GM03348 (cell line): Measurements from ENCODE around the gene PGAP3.

ENCODE experiments used
- DNase-seq: peaks from one replicate; pipeline ENCODE4 v3.0.0; 2012; ENCODE audit warnings: low spot score

PGAP3 gene

DNA sequence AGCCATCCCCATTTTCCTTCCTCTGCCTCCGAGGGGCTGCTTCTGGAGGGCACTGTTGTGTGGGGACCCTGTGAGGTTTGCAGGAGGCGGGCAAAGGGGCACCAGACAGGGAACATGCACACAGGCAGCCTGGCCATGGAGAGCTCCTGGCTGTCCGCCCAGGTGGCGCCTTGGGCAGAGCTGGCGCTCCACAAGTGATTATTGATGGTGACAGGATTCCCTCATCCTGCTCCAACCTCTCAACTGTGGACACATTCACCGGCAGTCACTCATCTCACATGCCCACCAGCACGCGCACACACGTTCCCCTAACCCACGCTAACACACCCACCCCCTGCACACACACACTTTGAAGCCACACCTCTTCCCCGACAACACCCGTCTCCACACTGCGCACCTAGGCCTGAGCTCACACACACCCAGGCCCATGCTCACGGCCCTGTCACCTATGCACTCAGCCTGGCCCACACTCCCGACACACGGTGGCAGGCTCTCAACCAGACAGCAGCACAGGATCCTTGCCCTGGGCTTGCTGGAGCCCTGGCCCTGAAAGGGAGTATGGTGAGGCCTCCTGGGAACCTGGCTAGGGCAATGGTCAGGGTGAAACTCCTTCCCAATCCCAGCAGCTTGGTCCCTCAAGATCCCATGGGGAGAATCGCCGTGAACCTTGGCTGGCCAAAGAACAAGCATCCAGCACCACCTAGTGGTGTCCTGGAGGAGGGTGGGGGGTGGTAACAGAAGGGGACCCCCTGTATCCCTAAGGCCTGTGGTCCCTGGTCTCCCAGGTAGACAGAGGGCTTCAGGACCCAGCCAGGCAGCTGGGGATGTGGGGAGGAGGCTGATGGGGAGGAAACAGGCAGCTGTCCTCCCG is 16.0 kb downstream of the PGAP3 start:
- DNase-seq, result peak; percentile 64

DNA sequence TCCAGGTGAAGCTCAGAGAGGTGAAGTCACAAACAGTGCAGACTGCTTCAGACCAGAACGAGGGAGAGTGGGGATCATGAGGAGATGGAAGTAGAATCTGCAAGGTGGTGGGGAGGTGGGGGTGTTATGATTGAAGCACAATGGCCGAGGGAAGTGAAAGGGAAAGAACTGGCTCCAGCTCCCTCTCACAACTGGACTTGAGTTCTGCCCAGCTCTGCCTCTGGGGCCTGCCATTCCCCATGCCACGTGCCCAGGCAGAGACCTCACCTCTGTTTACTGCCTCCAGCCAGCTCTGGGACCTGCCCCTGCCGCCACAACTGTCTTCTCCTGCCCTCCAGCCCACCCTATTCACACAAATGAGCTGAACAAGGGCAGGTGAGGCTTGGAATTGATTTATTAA is 17.1 kb downstream of the PGAP3 start:
- DNase-seq, result no peak

- no peak for DNase-seq
Measured at GRCh38 chr17:39669897-39670735, 17.7 kb downstream of the PGAP3 start.

- peak; percentile 72 for DNase-seq
Measured at GRCh38 chr17:39667945-39668924, 19.6 kb downstream of the PGAP3 start, which contains the start of gene PNMT. Gene PNMT, plus strand, starts transcription at chr17:39668453. Its CDS starts 23 bp downstream, at chr17:39668476.

GRCh38 chr17:39667262-39667944 is 20.5 kb downstream of the PGAP3 start:
- no peak for DNase-seq

GRCh38 chr17:39666601-39667261 is 21.1 kb downstream of the PGAP3 start:
- no peak for DNase-seq

GRCh38 chr17:39666231-39666600 is 21.6 kb downstream of the PGAP3 start:
- no peak for DNase-seq

DNA sequence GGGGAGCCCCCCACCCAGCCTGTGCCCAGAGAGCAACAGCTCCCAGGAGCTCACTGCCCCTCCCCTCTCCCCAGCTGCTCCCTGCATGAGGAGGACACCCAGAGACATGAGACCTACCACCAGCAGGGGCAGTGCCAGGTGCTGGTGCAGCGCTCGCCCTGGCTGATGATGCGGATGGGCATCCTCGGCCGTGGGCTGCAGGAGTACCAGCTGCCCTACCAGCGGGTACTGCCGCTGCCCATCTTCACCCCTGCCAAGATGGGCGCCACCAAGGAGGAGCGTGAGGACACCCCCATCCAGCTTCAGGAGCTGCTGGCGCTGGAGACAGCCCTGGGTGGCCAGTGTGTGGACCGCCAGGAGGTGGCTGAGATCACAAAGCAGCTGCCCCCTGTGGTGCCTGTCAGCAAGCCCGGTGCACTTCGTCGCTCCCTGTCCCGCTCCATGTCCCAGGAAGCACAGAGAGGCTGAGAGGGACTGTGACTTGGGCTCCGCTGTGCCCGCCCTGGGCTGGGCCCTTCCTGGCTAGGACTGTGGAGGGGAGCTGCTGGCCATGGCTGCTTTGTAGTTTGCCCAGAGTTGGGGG is 22.1 kb downstream of the PGAP3 start:
- no peak for DNase-seq

GRCh38 chr17:39664581-39665561 is 23.0 kb downstream of the PGAP3 start, which contains the start of gene TCAP:
Gene TCAP, plus strand, starts transcription at chr17:39665349. Its CDS starts 11 bp downstream, at chr17:39665360.
- no peak for DNase-seq

DNA sequence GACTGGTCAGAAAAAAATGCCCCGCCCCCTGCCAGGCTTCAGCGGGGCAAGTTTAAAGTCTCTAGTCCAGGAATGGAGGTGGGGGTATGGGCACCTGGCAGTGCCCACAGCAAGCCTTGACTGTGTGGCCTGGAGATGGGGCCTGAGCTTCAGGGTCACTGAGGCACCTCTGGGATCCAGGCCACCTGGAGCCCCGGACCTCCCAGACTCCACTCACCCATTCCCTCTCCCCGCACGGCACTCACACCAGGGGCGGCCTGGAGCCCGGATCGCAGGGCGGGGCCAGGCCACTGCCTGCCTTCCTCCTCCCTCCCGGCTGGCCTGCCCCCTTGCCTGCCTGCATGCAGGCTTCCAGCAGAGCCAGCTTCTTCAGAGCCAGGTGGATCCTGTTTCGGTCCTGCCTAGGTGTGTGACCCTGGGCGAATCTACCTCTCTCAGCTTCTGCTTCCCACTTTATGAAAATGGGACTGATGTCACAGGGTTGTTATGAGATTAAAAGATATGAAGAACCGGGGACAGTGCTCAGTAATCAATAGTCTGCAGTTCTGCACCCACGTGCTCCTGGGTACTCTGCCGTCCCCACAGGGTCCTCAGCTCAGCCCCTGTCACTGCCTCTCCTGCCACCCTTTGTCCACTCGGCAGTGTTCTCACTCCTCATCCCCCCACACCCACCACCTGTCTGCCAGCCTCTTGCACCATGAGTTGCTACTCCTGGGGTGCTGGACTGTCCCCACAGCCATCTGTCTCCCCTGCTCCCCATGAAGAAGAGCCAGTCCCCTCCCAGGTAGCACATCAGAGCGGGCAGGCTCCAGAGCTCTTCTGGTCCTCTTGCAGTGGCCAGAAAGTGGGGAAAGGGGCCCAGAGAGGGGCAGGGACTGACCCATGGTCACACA is 23.9 kb downstream of the PGAP3 start:
- no peak for DNase-seq

GRCh38 chr17:39663340-39663687 is 24.5 kb downstream of the PGAP3 start:
- no peak for DNase-seq

GRCh38 chr17:39662551-39663339 is 25.1 kb downstream of the PGAP3 start:
- no peak for DNase-seq

DNA sequence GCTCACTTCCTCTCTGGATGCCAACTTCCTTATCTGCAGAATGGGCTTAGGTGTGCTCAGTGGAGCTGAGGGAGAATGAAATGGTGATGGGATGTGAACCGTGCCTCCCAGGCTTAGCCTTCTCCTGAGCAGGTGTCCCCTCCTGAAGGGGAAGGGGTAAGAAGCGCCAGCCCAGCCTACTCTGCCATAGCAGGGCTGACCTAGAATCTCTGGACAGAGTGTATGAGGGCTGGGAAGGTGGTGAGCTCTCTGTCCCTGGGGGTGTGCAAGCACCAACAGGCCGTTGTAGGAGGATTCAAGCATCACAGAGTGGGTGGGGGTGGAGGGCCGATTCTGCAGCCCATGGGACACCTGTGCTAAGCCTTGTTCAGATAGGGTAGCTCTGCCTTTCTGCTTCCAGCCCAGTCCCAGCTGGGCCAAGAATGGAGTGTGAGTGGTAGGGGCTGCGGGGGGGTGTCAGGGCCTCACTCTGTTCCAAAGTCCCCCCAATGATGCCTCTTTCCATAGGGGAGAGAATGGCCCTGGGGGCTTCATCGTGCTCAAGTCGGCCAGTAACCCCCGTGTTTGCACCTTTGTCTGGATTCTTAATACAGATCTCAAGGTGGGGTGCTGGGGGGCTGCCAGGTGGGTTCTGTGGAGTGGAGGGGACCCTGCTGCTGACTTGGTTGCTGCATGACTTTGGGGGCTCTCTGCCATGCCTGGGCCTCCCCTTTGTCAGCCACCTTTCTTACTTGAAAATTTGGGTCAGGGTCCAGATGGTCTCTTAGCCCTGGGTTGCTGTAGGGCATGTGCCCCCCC is 25.9 kb downstream of the PGAP3 start:
- no peak for DNase-seq

GRCh38 chr17:39660397-39661385 is 27.2 kb downstream of the PGAP3 start:
- no peak for DNase-seq

- no peak for DNase-seq
Measured at GRCh38 chr17:39660011-39660360, 27.9 kb downstream of the PGAP3 start.
